ENCODE measurements around the gene ROBO1.
"Not testable (repeated sequence)": the region's sequence is repeated elsewhere in the genome, so short reads cannot be mapped to it uniquely, and the experiment has no call there.

Gene ROBO1

GRCh38 chr3:79217096-79217495 is 550.7 kb downstream of the ROBO1 start:
- DNase-seq = no peak

DNA sequence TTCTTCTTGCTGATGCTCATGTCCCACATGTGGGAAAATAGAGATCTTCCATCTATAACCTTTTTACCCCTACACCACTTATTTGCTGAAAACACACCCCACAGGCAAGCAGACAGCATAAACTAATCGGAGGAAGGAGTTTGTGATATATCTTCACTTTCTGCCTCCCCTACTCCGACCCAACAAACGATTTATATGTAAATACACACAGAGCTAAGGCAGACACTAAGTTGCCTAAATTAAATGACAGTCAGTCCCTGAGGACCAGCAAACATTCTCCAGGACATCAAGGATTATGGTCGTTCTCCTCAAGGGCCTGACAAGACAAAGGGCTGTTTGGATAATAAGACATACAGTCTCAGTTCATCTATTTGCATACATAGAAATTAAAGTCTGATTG is 552.5 kb downstream of the ROBO1 start:
- no peak for DNase-seq

DNA sequence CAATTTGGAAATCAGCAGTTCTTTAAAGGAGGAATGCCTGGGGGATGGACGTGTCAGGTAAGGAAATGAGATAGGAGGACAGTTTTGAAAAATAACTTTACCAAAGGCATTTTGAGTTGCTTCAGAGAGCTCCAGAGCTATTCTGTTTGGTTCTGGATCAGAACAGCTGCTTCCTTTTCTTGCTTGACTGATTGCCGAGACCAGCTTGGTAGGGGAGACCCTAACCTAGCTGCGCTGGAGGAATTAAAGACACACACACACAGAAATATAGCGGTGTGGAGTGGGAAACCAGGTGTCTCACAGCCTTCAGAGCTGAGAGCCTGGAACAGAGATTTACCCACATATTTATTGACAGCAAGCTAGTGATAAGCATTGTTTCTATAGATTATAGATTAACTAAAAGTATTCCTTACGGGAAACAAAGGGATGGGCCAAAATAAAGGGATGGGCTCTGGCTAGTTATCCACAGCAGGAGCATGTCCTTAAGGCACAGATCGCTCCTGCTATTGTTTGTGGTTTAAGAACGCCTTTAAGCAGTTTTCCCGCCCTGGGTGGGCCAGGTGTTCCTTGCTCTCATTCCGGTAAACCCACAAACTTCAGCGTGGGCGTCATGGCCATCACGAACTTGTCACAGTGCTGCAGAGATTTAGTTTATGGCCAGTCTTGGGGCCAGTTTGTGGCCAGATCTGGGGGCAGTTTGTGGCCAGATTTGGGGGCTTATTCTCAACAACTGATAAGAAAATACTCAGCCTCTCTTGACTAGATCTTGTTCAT is 556.0 kb downstream of the ROBO1 start:
- DNase-seq = no peak

GRCh38 chr3:79204351-79204750 is 563.4 kb downstream of the ROBO1 start:
- no peak for DNase-seq

GRCh38 chr3:79203144-79203519 is 564.7 kb downstream of the ROBO1 start:
- no peak for DNase-seq

- DNase-seq = no peak
These were observed 565.2 kb downstream of the ROBO1 start for GRCh38 chr3:79202471-79203143.

DNA sequence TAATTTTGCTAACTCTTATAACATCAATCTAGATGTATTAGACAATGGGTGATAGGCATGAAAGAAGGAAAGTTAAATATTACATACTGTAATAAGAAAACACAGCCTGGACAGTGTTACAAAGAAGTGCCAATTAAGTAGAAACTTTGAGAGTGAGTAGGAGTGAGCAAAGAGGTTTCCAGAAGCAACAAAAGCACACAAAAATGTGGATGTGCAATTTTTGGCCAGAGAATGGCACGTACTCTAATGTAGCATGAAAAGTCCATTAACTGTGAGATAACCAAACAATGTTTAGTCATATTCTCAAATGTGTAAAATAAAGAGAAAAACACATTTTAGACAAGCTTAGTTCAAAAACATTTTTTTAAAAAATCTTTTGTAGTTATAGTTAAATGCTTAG is 567.3 kb downstream of the ROBO1 start:
- no peak for DNase-seq

DNA sequence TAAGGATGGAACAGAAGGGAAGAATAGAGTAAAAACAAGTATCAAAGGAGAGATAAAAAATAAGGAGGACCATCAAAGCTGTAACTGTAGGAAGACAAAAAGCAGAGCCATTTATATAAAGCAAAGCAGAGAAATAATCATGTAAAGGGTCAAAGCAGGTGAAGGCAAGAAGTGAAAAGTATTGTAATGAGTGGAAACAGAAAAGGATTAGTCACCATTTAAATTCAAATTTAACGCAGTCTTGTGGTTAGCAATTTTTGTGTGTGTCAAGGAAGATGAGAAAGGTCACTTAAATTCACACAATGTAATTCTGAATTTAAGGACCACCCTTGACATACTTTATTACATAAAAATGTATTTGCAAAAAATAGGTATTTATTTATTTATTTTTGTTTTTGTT is 567.8 kb downstream of the ROBO1 start:
- DNase-seq = no peak

DNA sequence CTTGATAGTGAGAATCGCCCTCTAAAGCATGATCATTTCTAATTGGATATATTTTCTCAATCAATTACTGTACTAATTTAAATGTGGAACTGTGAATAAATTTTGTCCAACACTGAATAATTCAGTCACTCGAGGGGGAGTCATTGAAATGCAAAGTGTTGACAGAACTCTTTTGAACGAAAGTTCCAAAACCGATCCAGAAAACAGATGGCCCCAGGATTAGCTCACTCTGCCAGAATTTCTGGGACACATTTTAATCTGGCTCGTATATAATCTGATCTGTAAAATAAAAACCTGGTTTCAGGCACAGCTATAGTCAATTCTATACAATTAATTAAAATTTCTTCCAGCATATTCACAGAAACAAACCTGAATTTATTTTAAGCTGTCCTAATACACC is 580.4 kb downstream of the ROBO1 start:
- DNase-seq = no peak

- no peak for DNase-seq
These were observed 583.5 kb downstream of the ROBO1 start for GRCh38 chr3:79184251-79184650.

DNA sequence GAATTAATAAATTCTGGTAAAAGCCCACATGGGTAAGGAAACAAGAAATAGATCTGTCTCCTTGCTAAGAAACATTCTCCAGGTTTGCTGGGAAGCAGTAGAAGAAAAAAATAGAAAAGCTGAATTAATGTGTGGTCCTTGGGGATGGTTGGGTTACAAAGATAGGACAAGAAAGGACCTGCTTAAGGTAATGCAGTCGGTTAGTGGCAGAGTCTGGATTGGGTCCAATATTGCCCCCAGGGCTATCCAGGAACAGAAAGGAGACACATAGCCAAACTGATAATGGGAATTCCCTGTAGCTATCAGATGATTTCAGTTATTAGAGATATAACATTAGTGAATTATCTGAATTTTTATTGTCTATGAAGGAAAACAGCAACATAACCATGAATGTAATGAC is 584.3 kb downstream of the ROBO1 start:
- DNase-seq = no peak

- DNase-seq = peak; percentile 33
These were observed 589.2 kb downstream of the ROBO1 start for GRCh38 chr3:79178471-79179180.

DNA sequence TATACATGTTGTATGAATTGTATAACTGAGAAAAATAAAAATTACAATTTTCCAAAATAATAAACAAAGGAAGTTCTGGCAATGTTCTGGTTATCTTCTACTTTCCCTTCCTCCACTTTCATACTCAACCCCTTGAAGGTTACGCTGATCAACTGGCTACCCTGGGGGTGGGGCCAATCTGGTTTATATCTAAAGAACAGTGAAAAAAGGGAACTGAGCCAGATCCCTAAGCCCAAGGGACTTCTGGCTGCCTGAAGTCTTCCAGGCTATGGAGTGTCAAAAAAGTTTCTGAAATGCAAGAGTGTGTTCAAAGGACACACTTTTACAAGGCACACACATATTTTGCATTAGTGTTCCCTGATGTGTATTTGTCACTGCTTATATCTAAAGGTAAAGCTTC is 591.9 kb downstream of the ROBO1 start:
- DNase-seq = no peak

DNA sequence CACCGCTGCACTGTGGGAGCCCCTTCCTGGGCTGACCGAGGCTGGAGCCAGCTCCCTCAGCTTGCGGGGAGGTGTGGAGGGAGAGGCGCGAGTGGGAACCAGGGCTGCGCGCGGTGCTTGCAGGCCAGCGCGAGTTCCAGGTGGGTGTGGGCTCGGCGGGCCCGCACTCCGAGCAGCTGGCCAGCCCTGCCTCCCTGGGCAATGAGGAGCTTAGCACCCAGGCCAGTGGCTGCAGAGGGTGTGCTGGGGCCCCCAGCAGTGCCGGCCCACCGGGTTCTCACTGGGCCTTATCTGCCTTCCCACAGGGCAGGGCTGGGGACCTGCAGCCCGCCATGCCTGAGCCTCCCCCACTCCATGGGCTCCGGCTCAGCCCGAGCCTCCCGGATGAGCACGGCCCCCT is 594.5 kb downstream of the ROBO1 start:
- DNase-seq = not testable (repeated sequence)

GRCh38 chr3:79172241-79172640 is 595.6 kb downstream of the ROBO1 start:
- DNase-seq = no peak

GRCh38 chr3:79170021-79170420 is 597.8 kb downstream of the ROBO1 start:
- no peak for DNase-seq

DNA sequence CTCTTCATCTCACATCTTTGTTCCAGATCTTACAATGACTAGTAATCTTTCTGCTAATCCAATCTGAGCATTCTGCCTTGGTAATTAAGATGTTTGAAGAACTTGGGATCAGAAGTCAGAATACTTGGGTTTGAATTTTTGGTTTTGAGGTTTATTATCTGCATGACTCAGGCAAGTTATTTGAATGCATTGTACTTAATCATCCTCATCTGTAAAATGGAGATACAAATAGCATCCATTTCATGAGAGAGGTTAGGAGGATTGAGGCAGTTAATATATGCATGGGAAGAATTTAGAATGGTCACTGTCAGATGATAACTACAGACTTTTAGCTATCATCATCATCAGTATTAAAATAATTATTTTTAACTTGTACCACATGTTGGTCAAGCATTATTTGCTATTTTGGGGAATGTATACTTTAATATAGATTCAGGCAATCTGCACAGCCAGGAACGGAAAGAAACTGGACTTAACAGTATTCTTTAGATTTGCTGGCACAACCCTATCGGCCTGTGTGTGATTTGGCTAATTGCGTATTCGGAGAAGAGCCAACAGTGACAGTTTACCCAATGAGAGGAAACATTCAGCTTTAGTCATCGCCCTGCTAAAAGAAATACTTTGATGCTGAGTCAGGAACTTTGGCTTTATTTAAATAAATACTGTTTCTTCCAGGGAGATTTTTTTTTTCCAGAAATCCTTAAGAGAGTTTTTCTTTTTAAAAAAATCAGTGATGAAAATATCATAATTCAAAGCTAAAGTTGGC is 600.0 kb downstream of the ROBO1 start:
- DNase-seq = no peak

- DNase-seq = no peak
These were observed 605.1 kb downstream of the ROBO1 start for GRCh38 chr3:79162653-79163052.

DNA sequence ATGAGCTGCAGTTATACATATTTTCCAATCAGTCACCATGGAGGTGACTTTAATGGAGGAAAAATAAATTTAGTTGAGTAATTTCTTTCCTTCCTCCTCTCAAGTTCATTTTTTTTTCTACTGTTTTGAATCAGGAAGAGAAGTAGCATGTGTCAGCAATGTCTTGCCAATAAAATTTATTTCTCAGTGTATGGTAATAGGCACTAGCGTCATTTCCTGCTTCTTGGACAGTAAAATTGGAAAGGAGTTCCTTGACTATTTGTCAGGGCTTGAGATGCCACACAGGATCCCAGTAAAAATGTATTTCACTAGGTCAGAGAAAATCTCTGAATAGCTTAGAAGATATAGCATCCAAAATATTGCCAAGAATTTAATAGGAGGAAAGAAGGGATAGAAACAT is 605.9 kb downstream of the ROBO1 start:
- no peak for DNase-seq

GRCh38 chr3:79160421-79160820 is 607.4 kb downstream of the ROBO1 start:
- no peak for DNase-seq

DNA sequence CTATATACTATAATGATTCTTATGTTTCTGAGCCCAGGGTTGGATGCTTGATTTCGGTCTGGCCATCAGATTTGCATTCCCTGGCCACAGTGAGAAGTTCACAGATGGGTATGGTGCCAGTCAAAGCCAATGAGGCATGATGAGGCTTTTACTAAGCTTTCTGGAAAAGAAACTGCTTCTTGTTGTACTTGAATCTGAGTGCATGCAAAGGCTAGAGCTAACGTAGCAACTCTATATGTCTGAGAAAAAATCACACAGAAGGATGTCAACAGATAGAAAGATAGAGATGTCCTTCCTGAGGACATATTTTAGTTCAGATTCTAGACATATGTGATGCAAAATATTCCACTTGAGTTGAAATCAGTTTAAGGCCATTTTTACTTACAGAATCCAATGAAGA is 608.1 kb downstream of the ROBO1 start:
- DNase-seq = no peak

DNA sequence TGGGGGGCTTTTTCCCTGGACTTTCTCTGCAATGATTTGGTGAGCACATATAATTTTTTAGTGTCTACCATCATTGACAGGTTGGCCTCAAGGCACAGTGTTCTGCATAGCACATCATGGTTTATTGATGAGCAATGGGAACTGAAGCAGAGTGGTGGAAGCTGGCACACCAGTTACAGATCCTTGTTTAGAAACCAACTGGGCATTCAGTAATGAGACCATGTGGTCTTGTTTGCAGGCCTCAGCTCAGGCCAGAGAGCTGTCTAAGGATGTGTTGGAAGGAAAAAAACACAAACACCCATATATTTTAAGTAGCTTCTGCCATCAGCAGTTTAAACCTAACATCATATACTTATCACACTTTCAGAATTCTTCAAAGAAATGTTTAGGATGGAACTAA is 610.6 kb downstream of the ROBO1 start:
- DNase-seq = peak; percentile 35

- DNase-seq = peak; percentile 44
These were observed 612.9 kb downstream of the ROBO1 start for GRCh38 chr3:79154865-79155264.
